Measurements from ENCODE around the gene GRIA4.
"Not testable (repeated sequence)": the region's sequence is repeated elsewhere in the genome, so short reads cannot be mapped to it uniquely, and the experiment has no call there.

The GRIA4 gene

DNA sequence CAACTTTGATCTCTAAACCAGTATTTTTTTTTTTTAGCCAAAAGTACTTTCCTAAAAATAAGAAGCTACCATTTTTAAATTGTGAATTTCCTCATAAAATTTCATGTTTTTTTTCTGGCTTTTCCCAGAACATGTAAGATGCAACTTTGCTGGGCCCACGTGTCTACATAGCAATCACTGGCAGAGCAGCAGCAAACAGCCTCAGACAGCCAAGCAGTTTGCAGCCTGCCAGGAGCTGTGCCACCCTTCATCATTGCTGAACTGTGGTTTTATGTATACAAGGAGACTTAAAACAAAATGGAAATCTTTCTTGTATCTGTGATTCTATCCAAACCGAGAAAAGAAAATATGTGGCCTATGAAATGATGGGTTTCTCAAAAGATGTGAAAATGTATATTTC lies 110.2 kb downstream of the GRIA4 start:
- DNase-seq (ENCODE audit: low spot score) = no peak

- DNase-seq (ENCODE audit: low spot score) = no peak
Observed at GRCh38 chr11:105723269-105723668, 113.4 kb downstream of the GRIA4 start.

- DNase-seq (ENCODE audit: low spot score) = no peak
Observed at GRCh38 chr11:105732611-105733010, 122.7 kb downstream of the GRIA4 start.

DNA sequence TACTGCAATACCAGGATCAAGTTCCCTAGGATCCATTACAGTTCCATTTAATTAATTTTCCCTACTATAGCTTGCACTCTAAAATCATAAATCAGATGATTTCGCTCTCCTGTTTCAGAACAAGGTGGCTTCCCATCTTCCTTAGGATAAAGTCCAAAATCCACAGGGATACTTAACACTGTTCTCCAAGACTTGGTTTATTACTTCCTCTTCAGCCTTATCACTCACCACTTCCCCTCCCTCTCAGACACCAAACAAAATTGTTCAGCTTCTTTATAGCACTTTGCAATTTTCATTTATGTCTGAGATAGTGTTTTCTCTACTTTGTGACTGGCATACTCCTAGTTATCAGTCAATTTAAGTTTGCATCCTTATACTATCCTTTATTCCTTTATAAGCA lies 124.6 kb downstream of the GRIA4 start:
- DNase-seq (ENCODE audit: low spot score) = no peak

GRCh38 chr11:105738251-105738650 lies 128.4 kb downstream of the GRIA4 start:
- DNase-seq (ENCODE audit: low spot score) = no peak

DNA sequence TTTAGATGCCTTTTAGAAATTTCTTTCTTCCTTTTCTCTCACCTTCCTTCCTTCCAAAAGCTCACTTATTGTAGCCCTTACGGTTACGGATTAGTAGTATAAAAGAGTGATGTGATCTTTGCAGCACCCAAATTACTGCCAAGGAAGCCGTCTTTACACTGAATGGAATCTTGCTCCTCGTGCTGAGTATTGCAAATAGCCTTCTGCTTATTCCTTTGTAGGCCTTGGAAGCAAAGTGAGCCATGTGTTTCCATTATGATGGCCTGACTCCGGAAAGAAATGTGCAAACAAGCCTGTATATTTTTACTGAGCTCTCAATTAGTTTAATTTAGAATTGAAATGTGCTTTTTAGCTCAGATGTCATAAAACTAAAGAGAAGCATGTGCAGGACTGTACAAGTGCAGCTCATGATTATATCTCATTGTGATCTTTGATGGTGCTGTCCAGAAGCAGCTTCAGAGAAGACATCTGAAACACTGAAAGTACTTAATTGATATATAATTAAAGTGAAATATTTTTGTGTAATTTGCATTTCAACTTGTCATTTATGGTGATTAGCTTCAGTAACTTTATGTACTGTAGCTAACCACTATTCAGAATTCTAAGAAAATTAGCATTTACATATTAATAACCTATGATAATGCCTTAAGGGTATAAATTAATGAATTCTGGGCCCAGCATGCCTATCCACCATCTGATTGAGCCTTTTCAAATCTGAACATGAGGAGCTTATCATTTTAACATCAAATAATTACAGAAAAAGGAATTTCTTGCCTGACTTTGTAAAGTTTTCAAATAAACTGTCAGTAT lies 129.3 kb downstream of the GRIA4 start:
- no peak for DNase-seq (ENCODE audit: low spot score)

GRCh38 chr11:105740164-105740903 lies 130.5 kb downstream of the GRIA4 start:
- no peak for DNase-seq (ENCODE audit: low spot score)

DNA sequence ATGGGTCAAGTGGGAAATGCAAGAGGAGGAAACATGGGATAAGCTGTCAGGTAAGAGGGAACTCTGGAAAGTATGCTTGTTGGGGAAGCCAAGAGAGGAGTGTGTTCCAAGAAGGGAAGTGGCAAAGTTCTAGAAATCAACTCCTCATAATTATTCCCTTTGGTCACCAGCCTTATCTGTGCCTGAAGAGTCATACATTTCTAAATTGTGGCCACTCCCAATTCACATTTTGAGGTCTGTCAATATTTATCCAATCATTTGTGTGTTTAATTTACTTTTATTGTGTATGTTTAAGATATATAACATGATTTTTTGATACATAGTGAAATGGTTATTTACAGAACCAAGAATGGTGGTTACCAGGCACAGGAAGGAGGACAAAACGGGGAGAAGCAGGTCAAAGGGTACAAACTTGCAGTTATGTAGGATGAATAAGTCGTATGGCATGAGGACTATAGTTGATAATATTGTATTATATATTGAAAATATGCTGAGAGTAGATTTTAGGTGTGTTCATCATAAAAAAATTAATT lies 131.7 kb downstream of the GRIA4 start:
- no peak for DNase-seq (ENCODE audit: low spot score)

DNA sequence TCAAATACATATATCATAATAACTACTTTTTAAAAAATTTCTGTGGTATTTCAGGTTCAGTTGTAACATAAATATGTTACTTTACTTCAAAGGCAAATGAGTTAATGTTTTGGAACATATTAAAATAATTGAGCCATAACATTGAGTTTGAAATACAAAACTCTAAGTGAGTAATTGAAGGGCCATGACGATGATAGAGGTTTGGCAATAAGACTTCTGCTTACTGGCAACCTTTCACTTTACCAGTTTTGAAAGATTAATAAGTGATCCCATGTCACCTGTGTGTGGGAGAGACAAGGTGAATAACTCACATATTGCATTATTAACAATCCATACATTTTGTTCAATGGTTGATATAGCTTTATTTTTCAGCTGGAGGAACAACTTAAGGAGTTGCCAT lies 144.4 kb downstream of the GRIA4 start:
- no peak for DNase-seq (ENCODE audit: low spot score)

GRCh38 chr11:105754716-105755115 lies 144.8 kb downstream of the GRIA4 start:
- no peak for DNase-seq (ENCODE audit: low spot score)

GRCh38 chr11:105757107-105757506 lies 147.2 kb downstream of the GRIA4 start:
- DNase-seq (ENCODE audit: low spot score) = no peak

GRCh38 chr11:105763594-105763993 lies 153.7 kb downstream of the GRIA4 start:
- DNase-seq (ENCODE audit: low spot score) = no peak

GRCh38 chr11:105767931-105768330 lies 158.1 kb downstream of the GRIA4 start:
- no peak for DNase-seq (ENCODE audit: low spot score)

DNA sequence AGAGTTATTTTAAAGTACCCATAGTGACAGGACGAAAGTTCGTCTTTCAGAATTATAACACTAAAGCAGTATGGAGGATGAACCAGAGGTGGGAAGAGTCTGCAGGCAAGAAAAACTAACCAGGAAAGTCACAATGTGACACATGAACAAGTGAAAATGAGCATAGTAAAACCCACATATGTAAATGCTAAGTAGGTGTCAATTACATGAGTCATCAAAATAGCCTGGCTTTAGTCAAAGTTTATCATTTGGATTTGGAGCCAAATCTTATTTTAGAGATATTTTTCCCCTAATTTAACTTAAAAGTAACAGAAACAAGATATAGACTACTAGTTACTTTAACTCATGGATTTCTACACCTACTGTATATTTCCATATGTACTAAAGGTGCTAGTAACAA lies 159.8 kb downstream of the GRIA4 start:
- no peak for DNase-seq (ENCODE audit: low spot score)

- not testable (repeated sequence) for DNase-seq (ENCODE audit: low spot score)
Observed at GRCh38 chr11:105773452-105773851, 163.6 kb downstream of the GRIA4 start.

DNA sequence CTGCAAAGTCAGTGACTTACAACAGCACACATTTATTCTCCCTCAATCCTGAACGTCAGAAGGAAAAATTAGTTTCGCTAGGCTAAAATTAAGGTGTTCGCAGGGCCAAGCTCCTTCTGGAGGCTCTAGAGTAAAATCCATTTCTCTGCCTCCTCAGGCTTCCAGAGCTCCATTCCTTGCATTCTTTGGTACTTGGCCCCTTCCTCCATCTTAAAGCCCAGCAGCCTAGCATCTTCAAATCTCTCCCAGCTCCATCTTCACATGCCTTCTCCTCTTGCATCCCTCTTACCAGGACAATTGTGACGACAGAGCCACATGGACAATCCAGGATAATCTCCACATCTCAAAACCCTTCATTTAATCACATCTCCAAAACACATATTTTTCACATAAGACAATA lies 165.0 kb downstream of the GRIA4 start:
- no peak for DNase-seq (ENCODE audit: low spot score)

DNA sequence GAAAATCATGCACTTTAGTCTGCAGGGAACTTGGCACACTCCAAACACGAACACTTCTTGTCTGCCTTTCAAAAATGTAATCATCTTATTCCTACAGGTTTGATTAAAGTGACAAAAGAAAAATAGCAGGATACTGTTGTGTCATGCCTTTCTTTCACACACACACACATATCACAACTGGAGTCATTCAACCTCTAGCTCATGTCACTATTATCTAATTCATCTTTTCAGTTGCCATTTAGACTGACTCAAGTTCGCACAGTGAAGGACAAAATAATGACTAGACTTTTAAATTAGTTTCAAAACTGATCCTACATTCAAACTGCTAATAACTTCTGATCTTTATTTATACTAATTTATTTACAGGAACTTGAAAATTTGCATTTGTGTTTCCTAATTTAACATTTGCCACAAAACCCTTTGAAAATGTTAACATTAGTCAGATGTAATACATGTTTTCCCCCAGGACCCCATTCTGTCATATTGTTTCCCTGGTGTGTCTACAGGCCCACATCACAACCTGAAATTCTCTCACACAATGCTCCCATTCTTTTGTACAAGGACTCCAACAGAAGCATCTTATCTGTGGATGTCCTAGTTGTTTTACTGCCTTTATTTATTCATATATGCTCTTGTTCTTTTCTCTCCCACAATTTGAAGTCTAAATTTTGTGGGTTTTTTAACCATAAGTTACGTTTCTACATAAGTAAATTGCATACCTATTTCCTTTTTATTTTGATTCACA lies 171.1 kb downstream of the GRIA4 start:
- no peak for DNase-seq (ENCODE audit: low spot score)

DNA sequence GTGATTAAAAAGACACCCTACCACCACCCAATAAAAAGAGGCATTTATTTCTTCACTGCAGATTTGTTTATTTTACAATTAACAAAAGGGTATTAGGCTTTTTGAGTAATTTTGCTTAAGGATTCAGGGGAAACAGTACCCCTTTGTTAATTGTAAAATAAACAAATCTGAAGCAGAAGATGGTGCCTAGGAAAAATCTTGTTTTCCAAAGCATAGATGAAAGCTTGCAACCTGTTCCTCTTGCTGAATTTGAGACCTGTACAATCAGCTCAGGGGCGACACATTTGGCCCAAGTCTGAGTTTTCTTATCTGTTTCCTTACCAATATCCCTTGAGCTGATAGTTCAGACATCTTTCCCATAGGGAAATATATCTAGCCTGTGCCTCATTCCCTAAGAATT lies 171.9 kb downstream of the GRIA4 start:
- no peak for DNase-seq (ENCODE audit: low spot score)

GRCh38 chr11:105783216-105783615 lies 173.3 kb downstream of the GRIA4 start:
- no peak for DNase-seq (ENCODE audit: low spot score)

DNA sequence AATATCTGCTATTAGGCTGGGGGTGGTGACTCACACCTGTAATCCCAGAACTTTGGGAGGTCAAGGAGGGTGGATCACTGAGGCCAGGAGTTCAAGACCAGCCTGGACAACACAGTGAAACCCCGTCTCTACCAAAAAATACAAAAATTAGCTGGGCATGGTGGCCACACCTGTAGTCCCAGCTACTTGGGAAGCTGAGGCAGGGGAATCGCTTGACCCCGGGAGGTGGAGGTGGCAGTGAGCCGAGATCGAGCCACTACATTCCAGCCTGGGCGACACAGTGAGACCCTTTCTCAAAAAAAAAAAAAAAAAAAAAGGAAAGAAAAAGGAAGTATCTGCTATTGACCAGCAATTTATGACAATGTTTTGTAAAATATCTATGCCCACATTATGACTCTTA lies 176.0 kb downstream of the GRIA4 start:
- DNase-seq (ENCODE audit: low spot score) = not testable (repeated sequence)

- DNase-seq (ENCODE audit: low spot score) = no peak
Observed at GRCh38 chr11:105786741-105787140, 176.9 kb downstream of the GRIA4 start.

GRCh38 chr11:105789579-105790420 lies 179.9 kb downstream of the GRIA4 start:
- no peak for DNase-seq (ENCODE audit: low spot score)
